GM19452 (cell line): ENCODE data around the gene GPR4.
"Not testable (repeated sequence)": the region's sequence is repeated elsewhere in the genome, so short reads cannot be mapped to it uniquely, and the experiment has no call there.

ENCODE experiments used
- ATAC-seq: cut with Tn5 transposase; IDR thresholded peaks from one replicate; pipeline ENCODE4 v1.9.1; 2021; ENCODE audit not compliant: unreplicated experiment

Gene GPR4

GRCh38 chr19:45601524-45602374, at the start of gene GPR4:
TSS of gene GPR4 (minus strand) at chr19:45602212. CDS start at chr19:45591866, 10,346 bp downstream.
- ATAC-seq = no peak

DNA sequence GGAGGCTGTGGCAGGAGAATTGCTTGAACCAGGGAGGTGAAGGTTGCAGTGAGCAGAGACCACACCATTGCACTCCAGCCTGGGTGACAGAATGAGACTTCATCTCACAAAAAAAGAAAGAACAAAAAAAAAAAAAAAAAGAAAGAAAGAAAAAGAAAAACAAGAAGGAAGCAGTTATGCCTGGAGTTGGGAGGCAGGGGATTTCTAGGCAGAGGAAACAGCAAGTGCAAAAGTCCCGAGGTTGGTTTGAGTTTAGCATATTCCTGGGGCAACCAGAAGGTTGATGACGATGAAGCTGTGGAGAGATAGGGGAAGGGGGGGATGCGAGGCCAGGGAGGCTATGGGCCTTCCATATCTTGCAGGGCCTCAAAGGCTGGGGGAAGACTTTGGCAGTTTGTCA, 48.7 kb upstream of the GPR4 start:
- ATAC-seq = no peak

DNA sequence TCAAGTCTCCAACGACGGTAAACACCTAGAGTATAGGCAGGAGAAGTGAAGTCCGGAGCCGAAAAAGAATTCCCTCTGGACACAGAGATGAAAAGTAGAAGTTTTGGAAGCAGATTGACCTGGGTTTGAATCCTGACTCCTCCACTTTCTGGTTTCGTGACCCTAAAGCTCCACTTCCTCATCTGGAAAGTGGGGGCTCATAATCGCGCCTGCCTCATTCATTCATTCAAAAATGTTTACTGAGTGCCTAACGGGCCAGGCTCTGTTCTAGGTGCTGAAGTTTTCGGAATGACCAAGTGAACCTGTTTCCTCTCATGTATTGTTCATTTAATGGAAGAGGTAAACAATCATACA, 44.3 kb upstream of the GPR4 start:
- no peak for ATAC-seq

DNA sequence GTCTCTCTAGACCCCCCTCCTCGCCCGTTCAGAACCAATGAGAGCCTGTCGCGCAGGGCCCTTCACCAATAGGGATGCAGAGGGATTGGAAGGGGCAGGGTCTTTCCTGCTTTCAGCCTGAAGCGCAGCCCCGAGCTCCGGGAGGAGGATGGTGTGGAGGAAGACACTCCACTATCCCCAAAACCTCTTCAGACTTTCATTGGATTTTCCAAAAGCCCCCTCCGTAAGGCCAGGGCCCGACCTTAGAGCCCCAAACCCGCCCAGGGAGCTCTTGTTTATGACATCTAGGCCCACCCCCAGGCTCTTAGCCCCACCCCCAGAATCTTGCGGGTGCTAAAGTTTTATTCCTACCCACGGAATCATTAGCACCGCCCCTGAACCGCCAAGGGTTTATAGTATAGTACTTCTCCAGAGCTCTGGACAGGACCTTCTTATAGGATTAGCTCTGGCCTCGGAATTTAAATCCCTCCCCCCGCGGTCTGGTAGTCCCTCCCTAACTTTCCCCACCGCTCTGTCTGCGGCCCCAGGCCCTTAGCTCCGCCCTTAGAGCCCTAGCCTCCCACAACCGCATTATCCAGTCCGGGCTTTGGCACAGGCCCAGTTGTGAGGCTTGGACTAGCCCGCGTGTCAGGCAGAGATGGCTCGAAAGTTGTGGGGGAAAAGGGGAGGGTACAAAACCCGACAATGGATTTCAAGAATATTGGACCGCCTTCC, 43.8 kb upstream of the GPR4 start:
- ATAC-seq = no peak

DNA sequence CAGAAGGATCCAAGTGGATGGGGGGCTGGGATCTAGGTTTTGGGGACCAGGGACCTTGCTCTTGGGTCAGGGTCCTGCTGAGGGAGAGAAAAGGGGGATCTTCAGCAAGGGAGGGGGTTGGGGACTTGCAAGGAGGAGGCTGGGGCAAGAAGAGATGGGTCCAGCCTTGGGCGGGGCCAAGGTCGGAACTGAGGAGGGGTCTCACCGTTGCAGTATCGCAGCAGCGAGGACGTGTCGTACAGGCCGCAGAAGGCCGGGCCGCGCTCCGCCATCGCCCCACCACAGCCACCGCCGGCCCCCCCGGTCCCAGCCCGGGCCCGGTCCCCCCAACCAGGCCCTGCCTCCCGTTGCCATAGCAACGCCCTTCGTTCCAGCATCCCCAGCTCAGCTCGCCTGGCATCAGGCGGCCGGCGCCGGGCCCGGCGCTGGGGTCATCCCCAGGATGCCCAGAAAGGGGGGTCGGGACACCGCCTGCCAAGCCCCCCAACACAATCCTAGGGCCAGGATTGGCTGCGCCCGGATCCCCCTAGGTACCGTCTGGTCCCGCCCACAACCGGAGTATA, 43.1 kb upstream of the GPR4 start:
- no peak for ATAC-seq

GRCh38 chr19:45643927-45644771, 42.1 kb upstream of the GPR4 start:
- no peak for ATAC-seq

DNA sequence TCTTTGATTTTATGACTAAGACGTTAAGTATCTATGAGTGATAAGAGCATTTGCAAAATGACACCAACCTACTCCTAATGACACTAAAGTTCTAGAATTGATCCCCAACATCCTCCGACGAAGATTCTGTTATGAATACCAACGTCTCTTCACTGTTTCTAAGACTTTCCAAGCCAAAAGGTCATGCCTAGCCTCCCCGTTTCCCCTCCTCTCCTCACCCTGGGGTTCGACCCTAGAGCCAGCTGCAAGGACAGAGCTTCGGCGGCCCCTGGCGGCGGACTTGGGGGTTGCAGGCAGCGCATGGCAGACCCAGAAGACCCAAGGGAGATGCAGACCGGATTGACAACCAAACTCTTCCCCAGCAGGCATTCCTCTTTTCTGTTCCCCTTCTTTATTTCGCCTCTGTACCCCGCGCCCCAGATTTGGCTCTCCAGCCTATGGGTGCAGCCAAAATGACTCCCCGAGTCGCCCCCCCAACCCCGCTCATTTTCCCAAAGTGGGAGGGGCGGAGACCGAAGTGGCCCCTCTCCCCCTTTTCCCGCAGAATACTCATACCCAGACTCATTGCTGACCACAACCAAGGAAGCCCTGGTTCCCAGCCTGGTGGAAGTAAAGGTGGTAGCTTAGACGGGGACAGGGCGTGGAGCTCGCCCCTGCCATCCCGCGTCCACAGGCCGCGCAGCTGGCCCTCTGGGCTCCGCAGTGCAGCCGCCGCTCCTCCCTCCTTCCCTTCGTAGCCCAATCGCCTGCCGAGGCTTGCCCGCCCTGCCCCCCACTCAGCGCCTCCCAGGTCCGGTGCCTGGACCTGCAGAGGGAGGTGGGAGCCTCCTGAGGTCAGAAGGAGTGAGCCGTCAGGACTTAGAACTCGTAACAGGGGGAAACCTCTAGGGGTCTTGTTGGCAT, 41.3 kb upstream of the GPR4 start:
- ATAC-seq = peak; percentile 36

- peak; percentile 44 for ATAC-seq
Measured at GRCh38 chr19:45641274-45642105, 39.5 kb upstream of the GPR4 start.

GRCh38 chr19:45640849-45641273, 38.8 kb upstream of the GPR4 start:
- no peak for ATAC-seq

DNA sequence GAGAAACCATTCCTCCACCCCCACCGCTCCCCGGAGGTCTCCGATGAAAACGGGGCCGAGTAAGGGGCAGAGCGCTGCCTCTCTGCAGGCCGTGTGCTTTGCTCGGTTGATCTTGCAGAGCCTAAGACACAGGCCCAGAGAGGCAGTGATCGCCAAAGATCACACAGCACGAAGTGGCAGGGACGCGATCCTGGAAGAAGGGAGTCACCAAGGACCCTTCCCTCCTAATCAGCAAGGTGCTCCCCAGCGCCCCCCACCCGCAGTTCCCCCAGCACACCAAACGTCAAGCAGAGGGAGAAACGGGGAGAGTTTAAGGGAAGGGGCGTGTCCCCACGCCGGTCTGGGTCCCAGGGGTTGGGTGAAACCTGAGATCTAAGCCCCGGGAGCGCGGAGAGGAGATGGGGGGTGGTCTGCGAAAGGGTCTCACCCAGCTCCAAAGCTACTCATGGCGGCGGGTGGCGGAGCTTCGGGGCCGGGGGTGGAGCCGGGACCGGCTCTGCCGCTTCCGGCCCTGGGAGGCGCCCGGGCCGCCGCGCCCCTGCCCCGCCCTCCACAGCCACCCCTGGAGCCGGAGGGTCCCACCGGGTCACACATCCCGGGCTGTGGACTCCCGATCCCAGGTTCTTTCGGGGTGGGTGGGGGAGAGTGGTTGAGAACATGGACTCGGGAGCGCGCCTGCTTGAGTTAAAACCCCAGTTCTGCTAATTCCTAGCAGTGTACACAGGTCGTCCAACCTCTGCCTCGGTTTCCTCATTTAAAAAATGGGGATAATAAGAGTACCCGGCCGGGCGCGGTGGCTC, 37.1 kb upstream of the GPR4 start, which contains the start of gene EML2:
Gene EML2 (minus strand): TSS at position 468 of the 800 bp plus-strand sequence. CDS start 21 bp downstream, at position 447.
- ATAC-seq = no peak

DNA sequence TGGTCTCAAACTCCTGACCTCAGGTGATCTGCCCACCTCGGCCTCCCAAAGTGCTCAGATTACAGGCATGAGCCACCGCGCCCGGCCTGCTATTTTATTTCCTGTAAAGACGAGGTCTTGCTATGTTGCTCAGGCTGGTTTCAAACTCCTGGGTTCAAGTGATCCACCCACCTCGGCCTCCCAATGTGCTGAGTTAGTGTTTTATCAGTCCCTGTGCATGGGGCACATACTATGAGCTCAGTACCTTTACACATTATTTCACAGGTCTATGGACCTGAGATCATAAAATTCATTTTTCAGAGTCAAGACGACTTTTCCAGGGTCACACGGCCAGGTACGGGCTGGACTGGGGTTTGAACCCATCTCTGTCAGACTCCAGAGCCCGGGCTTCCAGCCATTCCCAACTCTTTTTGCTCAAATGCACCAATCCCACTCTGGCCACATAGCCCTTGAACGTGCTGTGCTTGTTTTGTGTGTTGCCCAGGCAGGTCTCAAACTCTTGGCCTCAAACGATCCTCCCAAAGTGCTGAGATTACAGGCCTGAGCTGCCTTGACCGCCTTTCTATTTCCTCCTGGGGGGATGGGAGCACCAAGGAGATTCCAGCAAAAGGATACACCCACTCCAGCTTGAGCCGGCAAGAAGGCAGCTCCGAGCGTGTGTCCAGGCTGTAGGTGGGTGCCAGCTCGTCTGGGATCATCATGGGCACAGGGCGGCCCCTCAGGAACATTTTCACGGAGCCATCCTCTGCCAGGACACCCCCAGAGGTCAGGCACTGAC, 36.1 kb upstream of the GPR4 start:
- ATAC-seq = no peak

DNA sequence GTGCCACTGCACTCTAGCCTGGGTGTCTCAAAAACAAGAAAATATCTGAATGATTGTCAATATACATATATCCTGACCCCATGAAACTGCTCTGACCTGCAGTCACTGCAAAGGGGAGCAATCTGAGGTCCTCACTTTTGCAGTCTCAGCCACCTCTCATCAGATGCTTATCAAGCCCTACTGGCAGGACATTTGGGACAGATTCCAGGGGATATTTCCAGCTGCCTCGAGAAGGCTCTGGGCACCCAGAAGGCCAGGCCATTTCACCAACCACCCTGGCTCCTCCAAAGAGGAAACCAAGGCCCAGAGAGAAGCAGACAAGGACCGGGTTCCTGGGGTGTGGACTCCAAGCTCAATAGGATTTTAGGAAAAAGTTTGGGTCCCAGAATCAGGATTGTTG, 34.9 kb upstream of the GPR4 start:
- no peak for ATAC-seq

GRCh38 chr19:45636275-45636674, 34.3 kb upstream of the GPR4 start:
- no peak for ATAC-seq

GRCh38 chr19:45632468-45633196, 30.6 kb upstream of the GPR4 start:
- no peak for ATAC-seq

GRCh38 chr19:45630463-45630862, 28.5 kb upstream of the GPR4 start:
- ATAC-seq = no peak

DNA sequence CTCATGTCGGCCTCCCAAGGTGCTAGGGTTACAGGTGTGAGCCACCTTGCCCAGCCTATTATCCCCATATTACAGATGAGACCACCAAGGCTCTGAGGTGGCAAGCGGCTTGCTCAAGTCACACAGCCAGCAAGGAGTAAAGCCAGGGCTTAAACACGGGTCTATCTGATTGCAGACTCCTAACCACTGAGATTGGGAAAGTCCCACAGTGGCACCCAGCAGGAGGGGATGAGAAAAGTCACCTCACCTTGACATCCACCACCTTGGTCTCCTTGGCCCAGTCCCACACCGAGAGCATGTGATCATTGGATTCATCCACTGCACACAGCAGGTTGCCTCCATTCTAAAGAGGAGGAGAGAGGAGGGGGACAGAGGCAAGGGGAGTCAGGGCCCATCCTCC, 27.7 kb upstream of the GPR4 start:
- no peak for ATAC-seq

GRCh38 chr19:45628219-45628618, 26.2 kb upstream of the GPR4 start:
- not testable (repeated sequence) for ATAC-seq
